ENCODE results near the gene CELF4.

- TF ChIP-seq, protein P1, sequence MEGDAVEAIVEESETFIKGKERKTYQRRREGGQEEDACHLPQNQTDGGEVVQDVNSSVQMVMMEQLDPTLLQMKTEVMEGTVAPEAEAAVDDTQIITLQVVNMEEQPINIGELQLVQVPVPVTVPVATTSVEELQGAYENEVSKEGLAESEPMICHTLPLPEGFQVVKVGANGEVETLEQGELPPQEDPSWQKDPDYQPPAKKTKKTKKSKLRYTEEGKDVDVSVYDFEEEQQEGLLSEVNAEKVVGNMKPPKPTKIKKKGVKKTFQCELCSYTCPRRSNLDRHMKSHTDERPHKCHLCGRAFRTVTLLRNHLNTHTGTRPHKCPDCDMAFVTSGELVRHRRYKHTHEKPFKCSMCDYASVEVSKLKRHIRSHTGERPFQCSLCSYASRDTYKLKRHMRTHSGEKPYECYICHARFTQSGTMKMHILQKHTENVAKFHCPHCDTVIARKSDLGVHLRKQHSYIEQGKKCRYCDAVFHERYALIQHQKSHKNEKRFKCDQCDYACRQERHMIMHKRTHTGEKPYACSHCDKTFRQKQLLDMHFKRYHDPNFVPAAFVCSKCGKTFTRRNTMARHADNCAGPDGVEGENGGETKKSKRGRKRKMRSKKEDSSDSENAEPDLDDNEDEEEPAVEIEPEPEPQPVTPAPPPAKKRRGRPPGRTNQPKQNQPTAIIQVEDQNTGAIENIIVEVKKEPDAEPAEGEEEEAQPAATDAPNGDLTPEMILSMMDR (IDR thresholded peaks at IDR 0.05), result no peak
- no peak for TF ChIP-seq POLR2AphosphoS5 (IDR thresholded peaks at IDR 0.05)
- TF ChIP-seq POLR2A (IDR thresholded peaks at IDR 0.05), result no peak
Measured at GRCh38 chr18:37489998-37490397, 75.6 kb downstream of the CELF4 start.
